ENCODE data around the gene PTPN14.

Gene PTPN14

DNA sequence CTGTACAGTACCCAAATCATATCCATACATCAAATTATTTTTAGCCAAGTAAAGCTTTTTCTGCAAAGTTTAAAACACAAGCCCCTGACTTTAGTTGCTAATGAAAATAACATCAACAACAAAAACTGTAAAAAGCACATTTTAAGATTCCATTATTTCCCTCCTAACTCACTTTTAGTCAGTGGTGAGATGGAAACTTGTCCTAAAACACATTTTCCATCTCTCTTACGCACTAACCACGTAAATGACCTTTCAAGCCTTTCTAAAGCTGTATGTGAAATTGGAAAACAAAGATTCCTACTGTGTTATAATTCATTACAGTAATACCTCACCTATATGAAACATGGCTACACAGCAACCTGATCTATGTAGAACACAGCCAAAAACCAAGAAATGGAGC, 77.5 kb downstream of the PTPN14 start:
- no peak for DNase-seq

DNA sequence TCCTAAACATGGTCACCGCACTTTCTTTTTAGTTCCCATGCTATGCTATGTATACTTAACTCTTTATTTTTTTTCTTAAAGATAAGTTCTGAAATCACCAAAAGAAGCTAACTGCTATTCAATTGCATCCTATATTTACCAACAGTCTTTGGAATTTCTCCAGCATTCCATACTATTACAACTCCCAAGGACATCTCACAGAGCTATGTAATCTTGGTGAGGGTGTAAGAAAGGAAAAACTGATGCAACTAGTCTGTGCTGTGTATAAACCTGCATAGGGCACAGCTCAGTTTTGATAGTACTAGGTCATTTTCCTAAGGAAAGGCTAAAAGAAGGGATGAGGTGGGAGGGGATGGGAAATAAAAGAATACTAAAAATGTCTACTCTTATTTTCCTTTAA, 78.0 kb downstream of the PTPN14 start:
- DNase-seq = no peak

DNA sequence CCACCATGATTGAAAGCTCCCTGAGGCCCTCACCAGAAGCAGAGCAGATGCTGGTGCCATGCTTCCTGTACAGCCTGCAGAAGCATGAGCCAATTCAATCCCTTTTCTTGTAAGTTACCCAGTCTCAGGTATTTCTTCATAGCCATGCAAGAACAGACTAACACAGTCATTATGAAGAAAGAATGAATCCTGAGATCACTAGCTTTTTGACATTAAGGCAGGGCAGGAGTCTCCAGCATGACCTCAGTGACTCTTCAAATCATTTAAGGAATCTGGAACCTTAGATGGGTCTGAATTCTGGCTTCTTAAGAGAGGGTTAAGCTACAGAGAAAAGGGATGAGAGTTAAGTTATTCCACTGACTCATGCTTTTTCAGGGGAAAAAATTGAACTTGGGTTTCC, 79.0 kb downstream of the PTPN14 start:
- no peak for DNase-seq

DNA sequence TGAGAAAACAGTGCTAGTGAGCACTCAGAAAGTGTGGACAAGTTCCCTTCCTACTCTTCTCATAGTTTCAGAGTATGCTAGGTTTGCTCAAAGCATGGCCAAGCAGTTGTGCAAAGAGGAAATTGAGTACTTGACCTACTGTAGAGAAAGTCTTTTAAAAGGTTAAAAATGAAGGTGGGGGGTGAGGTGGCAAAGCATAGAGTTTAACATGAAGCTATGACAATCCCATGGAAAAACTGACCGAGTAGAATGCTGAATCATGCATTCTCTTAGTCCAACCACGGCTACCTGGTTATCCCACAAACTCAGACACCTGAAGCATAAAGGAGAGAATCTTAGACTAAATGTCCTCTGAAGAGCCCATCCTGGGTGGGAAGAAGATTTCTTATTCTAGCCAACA, 79.9 kb downstream of the PTPN14 start:
- DNase-seq = no peak

DNA sequence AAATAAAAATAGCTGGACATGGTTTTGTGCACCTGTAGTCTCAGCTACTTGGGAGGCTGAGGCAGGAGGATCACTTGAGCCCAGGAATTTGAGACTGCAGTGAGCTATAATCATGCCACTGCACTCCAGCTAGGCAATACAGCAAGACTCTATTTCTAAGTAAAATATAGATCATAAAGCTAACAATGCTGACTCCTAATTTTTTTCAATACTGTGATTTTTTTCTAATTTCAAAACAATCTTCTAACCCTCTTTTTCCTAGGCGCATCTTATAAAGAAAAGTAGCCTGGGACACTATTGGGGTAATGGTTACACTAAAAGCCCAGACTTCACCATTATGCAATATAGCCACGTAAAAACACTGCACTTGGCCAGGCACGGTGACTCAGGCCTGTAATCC, 81.3 kb downstream of the PTPN14 start:
- DNase-seq = no peak

DNA sequence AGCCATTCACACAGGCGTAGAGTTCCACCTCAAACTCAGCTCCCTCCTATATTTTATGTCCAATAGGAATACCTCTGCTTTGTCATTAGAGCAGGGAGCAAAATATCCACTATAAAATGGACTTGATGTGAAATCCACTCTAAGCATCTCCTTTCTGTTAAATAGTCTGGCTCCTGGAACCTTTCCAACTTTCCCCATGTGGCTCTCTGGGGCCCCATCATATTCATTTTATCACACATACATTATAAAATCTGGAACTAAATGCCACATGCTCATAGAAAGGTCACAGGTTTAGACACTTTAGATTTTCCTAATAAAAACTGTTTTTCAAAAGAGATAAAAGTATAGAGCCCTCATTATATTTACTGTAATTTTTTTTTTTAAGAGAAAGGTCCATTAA, 82.1 kb downstream of the PTPN14 start:
- DNase-seq = no peak

DNA sequence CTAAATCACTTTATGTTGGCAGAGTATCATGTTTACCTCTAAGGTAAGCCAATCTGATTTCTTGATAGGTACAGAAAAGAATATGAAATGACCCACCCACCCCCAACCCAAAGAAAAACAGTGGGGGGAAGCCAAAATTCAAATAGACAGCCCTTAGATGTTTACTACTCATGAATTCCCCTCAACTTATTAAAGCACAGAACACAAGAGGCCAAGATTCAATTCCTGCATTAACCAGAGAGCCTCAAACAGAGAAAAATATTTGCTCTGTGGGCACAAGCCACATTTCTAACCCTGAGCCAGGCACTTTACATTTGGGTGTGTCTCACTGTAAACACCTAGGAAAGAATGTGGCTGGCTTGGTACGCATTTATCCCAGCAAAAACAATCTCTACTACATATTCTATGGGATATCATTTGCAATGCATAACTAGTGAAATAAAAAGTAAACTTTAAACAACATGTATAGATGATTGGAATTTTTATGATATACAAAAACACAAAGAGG, 84.3 kb downstream of the PTPN14 start:
- DNase-seq = no peak

DNA sequence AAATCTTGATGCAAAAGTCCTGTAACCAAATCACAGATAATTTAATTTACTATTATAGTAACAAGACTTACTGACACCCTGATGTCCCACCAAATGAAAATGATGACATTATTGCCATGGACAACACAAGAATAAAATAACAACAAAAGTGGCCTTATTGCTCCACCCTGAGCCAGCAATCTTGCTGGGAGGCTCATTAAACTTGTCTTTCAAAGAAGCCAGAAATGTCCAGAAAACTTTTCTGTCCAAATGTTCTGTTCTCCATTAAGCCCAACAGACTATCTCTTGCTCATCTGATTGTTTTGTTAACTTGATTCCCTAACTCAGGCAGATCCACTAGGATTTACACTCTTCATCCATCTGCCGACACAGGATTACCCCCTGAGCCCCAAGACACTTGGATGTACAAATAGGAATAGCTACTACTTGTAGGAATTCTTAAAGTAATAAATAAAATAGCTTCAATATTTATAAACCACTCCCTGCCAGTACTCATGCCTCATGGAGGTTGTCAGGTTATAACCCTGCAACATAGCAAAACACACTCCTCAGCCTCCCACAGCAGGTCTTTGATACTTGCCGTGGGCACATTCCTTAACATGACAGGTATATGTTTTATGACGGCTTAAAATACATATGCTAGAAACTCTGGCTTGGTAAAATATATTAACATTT, 84.9 kb downstream of the PTPN14 start:
- no peak for DNase-seq

DNA sequence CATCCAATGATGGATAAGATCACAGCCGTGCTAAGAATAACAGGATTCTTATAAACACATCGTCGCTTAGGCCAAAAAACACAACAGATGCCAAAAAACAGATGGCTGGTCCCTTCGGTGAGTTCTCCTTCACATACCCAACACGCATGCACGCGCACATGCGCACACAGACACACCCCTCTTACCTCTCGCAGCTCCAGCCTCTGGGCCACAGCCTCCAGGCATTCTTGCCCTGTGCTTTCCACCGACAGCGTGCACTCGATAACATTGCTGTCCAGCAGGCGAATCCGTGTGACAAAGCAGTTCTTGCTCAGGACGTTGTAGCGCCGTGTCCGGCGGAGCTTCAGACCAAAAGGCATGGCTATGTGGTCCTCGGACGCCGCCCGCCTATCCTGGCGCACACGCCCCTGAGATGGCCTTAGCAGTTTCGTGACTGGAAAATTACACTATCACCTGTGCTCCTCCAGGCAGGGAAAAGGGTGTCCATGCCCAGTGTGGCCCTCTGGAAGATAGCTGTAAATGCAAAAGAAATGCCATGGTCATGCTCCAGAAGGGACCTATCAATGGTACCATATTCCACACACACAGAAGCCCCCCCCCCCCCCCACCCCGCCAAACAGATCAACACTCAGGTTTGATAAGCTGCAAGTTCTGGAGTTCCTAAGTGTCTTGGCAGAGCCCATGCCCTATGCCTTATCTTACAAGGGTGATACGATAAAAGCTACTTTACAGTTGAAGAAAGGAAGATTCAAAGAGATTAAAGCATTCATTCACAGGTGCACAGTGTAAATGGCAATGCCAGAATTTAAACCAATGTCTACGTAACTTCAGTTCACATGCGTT, 86.7 kb downstream of the PTPN14 start:
- no peak for DNase-seq

DNA sequence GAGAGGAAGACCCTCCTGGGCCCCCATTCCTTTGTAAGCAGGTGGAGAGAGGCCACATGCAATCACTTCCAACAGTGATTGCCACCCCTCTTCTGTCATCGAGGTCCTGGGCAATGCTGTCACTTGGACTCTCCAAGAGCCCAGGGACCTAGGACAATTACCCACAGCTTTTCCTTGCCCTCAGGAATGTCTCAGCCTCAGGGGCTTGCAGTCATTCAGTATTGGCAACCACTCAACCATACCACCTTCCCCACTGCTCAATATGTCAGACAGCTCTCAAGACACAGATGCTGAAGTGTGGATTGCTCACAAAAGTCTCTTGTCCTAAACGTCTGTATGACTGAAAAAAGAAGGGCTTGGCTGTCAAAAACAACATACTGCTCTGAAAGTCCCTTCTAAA, 87.8 kb downstream of the PTPN14 start:
- DNase-seq = no peak

DNA sequence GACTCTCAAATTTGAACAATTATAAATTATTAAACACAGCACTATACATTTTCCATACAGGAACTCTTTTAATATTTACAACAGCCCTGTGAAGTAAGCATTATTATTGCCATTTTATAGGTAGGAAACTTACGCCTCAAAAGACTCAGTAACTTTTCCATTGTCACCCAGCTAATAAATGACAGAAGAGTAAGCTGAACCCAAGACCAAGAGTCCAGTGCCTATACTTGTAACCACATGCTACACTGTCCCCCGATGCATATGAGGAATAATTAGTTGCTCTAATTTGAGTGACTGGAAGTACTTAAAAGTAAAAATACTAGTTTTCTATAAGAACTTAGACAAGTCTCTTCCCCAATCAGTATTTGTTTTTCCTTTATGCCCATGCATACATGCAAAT, 88.5 kb downstream of the PTPN14 start:
- no peak for DNase-seq

DNA sequence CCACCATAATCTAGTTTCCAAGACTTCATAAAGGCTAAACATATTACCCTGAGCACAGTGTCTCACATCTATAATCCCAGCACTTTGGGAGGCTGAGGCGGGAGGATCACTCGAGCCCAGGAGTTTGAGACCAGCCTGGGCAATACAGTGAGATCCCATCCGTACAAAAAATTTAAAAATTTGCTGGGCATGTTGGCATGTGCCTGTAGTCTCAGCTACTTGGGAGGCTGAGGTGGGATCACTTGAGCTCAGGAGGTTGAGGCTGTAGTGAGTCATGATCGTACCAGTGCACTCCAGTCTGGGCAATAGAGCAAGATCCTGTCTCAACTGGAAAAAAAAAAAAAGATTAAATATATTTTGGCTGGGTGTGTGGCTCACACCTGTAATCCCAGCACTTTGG, 90.1 kb downstream of the PTPN14 start:
- DNase-seq = no peak

DNA sequence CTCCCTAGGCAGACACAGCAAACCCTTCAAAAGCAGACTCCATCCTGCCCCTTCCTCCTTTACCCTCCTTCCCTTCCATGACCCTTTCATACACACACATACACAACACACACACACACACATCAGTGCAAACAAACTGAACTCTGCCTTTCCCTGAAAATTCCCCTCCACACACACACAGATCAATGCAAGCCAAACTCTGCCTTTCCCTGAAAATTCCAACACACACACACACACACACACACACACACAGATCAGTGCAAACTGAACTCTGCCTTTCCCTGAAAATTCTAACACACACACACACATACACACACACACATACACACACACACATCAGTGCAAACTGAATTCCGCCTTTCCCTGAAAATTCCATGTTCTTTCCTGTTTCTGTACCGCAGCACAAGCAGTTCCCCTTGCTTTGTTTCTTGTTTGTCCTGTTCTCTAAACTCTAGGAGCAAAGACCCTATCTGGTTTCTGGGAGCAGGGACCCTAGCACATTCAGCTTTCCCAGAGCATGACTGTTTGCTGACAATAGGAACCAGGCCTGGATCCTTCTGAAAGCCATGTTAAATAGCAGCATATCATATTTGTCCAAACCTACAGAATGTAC, 91.0 kb downstream of the PTPN14 start:
- no peak for DNase-seq

DNA sequence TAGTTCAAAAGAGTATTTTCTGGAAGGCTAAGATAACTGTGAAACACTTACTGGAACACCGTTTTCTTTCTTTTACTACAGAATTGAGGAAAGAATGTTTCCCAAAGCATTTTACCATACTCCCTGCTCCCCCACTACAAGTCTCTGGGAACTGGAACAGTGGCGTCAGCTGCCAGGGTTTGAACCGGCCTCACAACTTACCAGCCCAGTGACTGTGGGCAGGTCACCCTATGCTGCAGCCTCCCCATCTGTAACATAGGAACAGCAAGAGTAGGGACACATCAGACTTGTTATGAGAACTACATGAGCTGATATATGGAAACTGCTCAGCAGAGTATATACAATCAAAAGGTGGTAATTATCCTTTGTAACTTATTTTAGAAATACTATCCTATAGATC, 91.5 kb downstream of the PTPN14 start:
- no peak for DNase-seq

DNA sequence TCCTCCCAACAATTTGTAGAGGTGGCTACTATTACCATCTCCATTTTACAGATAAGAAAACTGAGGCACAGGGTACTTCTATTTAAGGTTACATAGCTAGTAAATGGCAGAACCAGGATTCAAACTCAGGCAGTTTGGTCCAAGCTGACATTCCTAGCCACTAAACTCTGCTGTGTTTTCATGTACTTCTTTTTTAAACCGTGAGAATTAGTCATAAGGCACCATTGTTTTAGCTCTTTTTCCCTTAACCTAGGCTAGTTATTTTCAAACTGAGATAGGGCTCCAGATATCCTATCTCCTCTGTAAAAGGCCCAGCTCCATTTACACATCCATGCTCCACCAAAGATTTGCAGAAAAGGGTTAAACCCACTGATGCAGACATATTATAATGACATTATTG, 92.9 kb downstream of the PTPN14 start:
- DNase-seq = no peak

DNA sequence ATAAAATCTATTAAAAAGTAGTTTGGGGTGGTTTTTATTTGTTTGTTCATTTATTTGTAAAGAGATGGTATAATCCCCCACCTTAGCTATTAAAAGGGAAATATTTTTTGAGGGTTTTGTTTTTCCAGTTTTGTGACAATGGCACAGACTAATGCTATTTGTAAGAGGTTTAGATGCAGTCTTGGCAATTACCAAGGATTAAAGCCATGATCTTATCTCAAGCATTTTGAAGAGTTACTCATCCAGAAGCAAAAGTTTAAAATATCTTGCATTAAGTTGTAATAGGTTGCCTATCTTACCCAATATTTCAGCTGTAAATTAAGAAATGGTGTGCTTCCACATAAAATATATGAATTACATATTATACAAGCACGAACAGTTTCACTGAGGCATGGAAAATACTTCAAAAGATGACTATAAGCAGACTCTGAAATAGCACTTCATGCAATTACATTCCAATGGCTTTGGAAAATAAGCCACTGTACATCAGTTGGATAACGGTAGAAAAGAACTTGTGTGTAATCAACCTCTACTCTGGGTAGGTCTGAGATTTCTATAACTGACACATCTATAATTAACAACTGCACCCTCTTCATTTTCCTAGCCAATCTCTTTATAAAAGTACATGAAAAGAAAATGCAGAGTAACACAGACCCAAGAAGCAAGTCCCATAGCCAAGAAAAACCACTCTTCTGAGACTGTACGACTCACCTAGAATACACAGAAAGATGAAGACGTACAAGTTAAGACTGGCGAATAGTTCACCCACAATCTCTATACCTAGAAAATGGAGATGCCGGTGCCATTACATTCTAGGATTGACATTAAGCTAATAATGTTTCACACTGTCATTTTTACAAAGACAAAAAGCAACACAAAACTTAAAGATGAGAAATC, 95.2 kb downstream of the PTPN14 start:
- DNase-seq = no peak

DNA sequence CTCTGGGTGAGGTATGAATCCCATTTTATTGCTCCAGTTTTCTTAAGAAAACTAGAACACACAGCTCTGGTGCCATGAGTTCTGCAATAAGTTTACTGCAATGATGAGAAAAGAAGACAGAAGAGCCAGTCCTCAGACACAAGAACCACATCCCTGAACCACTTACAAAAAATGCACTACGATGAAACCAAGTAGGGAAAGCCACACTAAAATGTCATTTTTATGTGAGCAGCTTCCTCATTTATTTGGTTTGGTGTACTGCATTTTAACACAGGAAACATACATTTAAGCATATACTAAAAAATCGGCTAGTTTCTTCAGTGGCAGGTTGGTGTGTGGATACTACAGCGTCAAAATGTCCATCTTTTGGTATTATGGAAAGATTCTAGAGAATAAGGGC, 95.9 kb downstream of the PTPN14 start:
- DNase-seq = no peak

DNA sequence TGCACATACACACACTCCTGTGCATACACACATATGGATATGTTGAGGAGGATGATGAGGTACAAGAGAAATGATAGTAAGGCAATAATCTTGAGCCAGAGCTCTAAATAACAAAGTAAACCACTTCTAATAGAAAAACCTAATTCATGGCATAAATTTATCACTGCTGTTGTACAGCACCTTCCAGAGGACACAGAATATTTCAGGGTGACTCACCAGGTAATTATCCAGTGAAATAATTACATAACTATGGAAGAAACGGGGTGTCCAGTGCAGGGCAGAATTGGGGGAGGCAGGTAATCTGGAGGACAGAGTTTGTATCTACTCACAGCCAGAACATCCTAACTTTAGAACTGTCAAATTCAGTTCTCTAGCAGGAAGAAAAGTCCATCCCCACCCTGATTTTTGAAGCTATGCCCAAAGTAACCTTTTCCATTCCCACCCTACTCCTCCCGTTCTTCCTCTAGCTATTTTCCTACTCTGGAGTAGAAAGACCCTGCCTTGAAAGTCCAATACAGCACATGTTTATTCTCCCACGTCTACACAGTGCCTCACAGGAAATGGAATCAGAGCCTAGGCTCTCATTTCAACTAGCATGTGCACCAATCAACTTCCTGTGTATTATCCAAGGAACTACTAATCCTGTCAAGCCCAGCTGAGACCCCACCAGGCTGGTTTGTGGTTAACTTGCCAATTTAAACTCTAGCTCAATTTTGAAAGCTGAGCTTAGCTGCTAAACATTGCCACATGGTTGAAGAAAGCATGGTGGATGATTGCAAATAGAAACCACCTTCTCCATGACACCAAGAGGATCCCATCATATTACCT, 96.6 kb downstream of the PTPN14 start:
- DNase-seq = no peak

DNA sequence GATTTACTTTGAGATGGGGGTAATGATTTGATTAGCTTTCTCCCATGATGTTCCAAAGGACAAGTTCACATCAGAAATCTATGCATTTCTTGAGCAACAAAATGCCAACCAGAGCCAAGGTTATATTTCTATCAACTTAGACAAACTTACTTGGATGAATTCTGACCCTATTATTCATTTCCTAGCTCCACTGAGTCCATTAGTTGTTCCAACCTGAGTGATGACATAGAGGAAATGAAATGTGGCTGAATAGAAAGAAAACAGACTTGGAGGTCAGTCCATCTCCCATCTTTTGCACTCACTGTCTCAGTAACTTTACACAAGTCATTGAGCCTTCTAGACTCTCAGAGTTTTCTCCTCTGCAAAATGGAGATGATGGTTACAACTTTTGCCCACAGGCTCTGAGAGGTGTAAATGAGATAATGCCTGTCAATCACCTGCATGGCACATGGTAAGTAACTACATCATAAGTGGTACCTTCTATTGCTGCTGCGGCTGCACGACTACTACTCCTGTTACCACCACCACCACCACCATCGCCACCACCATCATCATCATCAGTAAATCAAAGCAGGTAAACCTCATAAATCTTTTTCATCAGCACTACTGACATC, 98.2 kb downstream of the PTPN14 start:
- no peak for DNase-seq

DNA sequence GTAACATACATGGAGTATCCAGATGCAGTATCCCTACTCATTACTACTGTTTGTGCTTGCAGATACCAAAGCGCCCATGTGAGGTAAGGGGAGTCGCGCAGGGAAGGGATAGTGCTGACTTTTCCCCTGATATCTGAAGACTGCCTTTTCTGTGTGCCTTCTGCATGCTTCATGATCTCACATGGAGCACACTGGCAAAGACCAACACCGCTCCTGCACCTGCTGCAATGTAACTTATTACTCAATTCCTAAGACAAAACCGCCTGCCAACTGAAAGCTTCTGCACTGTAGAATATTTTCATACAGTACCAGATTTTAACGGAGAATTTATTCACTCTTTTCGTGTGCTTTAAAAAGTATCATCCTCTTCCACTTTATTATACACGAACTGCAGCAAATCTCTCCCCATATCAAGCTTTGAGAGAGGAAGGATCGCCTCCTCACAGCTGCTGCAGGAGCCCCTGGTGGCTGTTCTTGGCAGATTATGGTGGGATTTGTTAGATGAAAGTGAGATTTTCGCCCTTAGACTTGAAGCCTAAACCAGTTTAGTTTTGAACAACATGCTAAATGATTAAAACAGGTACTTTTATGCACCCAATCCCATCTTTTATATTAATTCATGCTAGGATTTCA, 99.1 kb downstream of the PTPN14 start:
- DNase-seq = no peak

DNA sequence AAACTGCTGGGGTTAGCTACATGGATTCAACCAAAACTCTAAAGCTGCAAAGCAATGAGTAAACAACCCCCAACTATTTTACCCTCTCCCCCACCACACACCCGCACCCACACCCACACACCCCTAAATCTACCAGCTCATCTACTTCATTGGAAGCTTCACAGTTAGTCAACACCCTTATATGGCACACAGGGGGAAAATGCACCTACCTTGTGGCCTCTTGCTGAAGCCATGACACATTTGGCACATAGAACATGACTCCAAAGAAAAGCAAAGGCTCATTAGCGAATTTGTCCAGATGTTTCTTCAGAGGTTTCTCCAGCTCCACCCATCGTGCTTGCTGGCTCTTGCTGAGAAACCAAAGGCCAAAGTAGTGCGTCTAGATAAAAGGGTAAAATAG, 99.8 kb downstream of the PTPN14 start:
- DNase-seq = no peak
